ENCODE results near the gene TAF6L.
"Not testable (repeated sequence)": the region's sequence is repeated elsewhere in the genome, so short reads cannot be mapped to it uniquely, and the experiment has no call there.

TAF6L gene

GRCh38 chr11:62805076-62805892 is 34.1 kb downstream of the TAF6L start, which contains the start of gene NXF1:
TSS of gene NXF1 (minus strand) at chr11:62805440. CDS start at chr11:62805356, 84 bp downstream.
- peak; percentile 93 for DNase-seq (ENCODE audit: low spot score)

GRCh38 chr11:62805961-62806441 is 34.8 kb downstream of the TAF6L start:
- no peak for DNase-seq (ENCODE audit: low spot score)

DNA sequence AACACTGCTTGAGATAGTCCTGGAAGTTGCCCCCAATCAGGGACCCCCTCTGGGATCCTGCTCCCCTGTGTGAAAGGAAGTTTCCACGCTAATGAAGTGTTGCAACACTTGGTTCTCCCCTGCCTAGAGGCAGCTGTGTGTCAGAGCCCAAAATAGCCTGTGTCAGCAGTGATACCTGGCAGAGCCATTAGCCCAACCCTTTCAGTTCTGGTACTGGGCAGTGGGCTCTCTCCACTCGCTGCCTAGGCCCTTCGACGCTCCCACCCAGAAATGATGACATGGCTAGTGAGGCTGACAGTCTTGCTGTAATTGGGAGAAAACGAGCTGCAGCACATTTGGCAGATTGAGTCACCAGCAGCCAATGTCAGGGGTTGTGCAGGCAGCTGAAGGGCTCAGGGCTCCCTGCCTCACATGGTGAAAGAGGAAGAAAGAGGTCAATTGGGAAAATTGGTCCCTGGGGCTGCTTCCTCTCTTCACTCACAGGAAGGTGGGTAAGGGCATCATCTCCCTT is 35.5 kb downstream of the TAF6L start:
- no peak for DNase-seq (ENCODE audit: low spot score)

DNA sequence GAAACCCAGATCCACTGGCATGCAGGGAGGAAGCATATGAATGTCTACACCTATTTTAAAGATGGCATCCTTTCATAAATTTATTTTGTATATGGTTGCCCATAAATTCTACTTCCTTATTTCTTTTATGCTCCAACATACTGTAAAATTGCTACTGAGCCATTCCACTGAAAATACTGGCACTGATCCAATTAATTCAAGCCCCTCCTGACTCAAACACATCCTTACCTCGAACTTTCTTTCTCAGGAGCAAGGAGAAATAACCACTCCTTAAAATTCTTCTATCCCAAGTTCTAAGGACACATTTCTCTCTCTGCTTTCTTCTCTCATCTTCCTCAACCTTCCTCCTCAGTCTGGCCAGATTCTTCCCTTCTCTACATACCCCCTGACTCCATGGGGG is 39.6 kb downstream of the TAF6L start:
- no peak for DNase-seq (ENCODE audit: low spot score)

DNA sequence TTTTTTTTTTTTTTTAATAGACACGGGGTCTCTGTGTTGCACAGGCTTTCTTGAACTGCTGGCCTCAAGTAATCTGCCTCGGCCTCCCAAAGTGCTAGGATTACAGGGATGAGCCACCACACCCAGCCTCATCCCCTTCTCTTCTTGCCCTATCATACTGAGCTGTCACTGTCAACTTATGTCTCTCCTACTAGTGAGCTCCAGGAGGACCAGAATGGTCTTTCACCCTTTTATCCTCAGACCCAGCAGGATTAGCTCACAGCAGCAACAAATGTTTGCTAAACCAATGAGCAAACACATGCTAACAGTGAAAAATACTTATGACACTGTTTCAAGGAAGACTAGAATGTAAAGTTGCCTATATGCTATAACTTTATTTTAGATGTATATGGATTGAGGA is 40.5 kb downstream of the TAF6L start:
- no peak for DNase-seq (ENCODE audit: low spot score)

DNA sequence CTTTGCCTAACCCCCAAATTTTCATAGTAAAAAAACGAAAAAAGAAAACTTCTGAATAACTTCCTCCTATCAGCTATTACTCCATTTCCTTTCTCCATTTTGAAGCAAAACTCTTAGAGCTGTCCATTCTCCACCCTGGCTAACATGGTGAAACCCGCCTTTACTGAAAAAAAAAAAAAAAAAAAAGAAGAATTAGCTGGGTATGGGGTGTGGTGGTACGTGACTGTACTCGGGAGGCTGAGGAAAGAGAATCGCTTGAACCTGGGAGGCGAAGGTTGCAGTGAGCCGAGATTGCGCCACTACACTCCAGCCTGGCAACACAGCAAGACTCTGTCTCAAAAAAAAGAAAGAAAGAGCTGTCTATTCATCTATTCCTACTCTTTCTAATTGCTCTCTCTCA is 45.4 kb downstream of the TAF6L start:
- DNase-seq (ENCODE audit: low spot score), result no peak

GRCh38 chr11:62817129-62817528 is 45.9 kb downstream of the TAF6L start:
- DNase-seq (ENCODE audit: low spot score), result no peak

DNA sequence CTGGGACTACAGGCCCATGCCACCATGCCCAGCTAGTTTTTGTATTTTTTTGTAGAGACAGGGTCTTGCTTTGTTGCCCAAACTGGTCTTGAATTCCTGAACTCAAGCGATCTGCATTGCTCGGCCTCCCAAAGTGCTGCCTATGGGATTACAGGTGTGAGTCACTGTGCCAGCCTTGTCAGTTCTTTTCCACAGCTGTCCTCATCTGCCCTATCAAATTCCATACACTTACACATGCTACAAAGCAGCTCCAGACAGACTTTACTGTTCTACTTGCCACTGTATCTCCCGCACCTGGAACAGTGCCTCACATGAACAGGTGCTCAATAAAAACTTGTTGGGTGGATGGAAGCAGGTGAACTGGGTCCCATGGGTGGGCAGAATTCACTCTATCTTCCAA is 52.5 kb downstream of the TAF6L start:
- DNase-seq (ENCODE audit: low spot score), result no peak

- DNase-seq (ENCODE audit: low spot score), result not testable (repeated sequence)
These were observed 56.9 kb downstream of the TAF6L start for GRCh38 chr11:62828130-62828529.

DNA sequence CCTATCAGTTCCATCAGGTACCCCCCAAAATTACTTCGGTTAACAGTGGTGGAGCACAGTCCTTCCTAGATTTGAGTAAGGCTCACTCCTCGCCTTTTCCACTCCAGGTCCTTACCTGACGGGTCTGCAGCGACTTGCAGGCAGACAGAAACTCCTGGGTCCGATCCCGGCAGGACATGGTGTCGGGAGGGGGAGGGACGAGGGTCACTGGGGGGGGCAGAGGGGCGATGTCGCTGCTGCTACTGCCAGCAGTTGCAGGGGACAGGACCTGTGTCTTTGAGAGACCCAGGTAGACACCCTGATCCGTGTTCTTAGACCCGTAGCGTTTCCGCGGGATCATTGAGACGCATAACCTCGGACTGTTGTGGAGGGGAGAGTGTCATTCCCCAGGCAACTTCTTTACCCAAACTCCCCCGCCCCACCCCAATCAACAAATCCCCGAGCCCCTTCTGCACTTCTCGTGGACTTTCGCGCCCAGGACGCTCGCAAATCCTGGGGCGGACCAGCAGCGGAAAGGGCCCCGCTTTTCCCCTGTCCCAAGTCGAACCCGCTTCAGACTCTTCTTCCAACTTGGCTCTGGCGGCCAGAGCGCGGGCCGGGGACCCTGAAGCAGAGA is 59.8 kb downstream of the TAF6L start:
- no peak for DNase-seq (ENCODE audit: low spot score)

DNA sequence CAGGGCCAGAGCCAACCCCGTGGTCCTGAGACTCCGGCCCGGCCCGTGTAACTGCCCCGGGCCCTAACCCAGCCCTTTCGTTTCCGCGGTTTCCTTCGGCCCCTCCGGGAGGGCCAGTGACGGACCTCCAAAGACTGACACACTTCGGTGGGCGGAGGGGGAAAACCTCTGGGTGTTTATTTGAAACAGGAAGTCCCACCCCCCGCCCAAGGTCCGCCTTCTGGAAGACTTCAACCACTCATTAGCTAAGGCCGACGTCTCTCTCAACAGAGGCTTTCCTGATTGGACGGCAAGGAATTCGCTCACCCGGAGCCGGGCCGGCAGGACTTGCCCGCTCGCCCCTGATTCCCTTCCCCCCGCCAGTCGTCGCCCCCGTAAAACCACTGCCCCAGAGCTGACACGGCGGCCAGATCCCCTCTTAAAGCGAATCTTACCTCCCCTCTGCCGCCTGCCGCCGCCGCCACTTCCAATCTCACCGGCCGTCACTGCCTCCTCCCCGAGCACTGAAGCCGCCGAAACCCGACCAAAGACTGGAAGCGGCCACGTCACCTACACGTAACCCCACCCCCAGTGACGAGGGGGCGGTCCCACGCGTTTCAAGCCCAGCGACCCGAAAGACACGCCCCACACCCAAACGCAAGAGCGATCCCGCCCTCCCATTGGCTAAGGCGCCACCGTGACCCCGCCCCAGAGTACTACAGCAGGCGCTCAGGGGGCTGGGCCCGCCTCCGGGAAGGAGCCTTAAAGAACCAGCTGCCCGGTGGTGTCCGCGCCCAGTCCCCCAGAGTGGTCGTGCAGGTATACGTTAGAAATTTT is 60.5 kb downstream of the TAF6L start, which contains the start of gene STX5:
TSS of gene STX5 (minus strand) at position 532 of the 816 bp plus-strand sequence. CDS start 808 bp downstream, outside the sequence.
- peak; percentile 99 for DNase-seq (ENCODE audit: low spot score)

- DNase-seq (ENCODE audit: low spot score), result no peak
These were observed 61.4 kb downstream of the TAF6L start, which contains the start of gene TEX54 for GRCh38 chr11:62832336-62833234. TSS of gene TEX54 (minus strand) at chr11:62832841.

DNA sequence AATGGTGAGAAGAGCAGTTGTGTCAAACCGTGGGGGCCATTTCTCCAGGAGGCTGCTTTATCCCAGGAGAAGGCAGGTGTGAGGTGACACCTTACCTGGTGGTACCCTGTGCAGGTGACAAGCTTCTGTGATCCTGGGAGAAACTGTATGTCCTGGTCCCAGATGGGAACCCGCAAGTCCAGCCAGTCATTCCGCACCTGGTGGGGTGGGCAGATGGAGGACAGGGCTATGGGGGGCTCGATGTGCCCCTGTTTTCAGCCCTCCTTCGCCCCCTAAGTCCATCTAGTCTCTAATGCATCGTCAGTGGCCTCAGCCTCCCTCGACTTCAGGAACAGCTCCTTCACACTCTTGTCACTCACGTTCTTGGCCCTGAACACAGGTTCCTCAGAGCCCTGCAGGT is 64.1 kb downstream of the TAF6L start:
- DNase-seq (ENCODE audit: low spot score), result no peak
